ENCODE results near the gene RNF146.

- TF ChIP-seq FOXK2 (IDR thresholded peaks at IDR 0.05) (no peak), LBX2 (CRISPR knock-in tag; IDR thresholded peaks at IDR 0.05; ENCODE audit: borderline replicate concordance) (no peak), YY1 (IDR thresholded peaks at IDR 0.05; ENCODE audit: insufficient read depth, insufficient replicate concordance, low read depth, low read length) (no peak), ZSCAN21 (CRISPR knock-in tag; IDR thresholded peaks at IDR 0.05; ENCODE audit: borderline replicate concordance) (no peak), ZNF335 (CRISPR knock-in tag; IDR thresholded peaks at IDR 0.05) (no peak), NFAT5 (CRISPR knock-in tag; IDR thresholded peaks at IDR 0.05) (no peak), YEATS4 (CRISPR knock-in tag; IDR thresholded peaks at IDR 0.05; ENCODE audit: borderline replicate concordance) (no peak), NONO (IDR thresholded peaks at IDR 0.05) (no peak), NONO (CRISPR knock-in tag; conservative IDR thresholded peaks at IDR 0.05) (no peak), ZNF780A (CRISPR knock-in tag; IDR thresholded peaks at IDR 0.05) (no peak), EZH2 (conservative IDR thresholded peaks at IDR 0.05; ENCODE audit: low read depth, low read length) (no peak), TGIF2 (CRISPR knock-in tag; IDR thresholded peaks at IDR 0.05) (no peak), E2F5 (CRISPR knock-in tag; conservative IDR thresholded peaks at IDR 0.05) (no peak)
These were observed 13.2 kb downstream of the RNF146 start for GRCh38 chr6:127279815-127280214.
